GM18861 (cell line): Measurements from ENCODE around the gene CYP4V2.
"Not testable (repeated sequence)": the region's sequence is repeated elsewhere in the genome, so short reads cannot be mapped to it uniquely, and the experiment has no call there.

Experiments used
- ATAC-seq: cut with Tn5 transposase; IDR thresholded peaks from one replicate; pipeline ENCODE4 v1.9.1; 2021; ENCODE audit not compliant: unreplicated experiment

The CYP4V2 gene

DNA sequence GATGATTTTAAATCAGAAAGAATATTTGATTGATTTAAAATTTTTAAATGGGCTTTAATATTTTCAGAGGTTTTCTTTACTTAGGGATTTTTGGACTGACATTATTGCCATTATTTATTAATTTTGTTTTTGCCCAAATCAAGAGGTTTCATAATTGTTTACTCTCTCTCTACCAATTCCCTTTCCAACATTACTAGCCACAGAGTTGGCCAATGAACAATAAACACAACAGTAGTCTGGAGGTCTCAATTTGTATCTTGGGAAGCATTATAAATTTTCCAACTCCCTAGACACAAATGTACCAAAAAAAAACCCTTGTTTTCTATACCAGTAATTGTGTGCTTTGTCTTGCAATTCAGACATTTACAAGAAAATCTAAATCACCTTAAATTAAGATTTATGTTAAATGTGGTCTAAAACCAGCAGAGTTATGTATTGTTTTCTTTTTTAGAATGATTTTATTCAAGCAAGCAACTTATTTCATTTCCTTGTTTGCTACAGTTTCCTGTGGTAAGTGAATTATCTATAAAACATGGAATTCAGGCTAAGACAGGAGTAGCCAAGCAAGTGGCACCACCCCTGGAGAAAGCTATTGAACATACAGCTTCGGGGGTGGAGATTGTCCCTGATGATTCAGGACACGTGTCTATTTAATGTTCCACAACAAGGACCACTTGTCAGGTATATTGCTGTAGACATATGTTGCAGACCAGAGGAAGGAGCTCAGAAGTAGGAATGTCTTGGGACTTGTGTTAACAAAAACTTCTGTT lies 36.6 kb downstream of the CYP4V2 start:
- no peak for ATAC-seq

- no peak for ATAC-seq
Measured at GRCh38 chr4:186228514-186228894, 37.1 kb downstream of the CYP4V2 start.

GRCh38 chr4:186234367-186234766 lies 43.0 kb downstream of the CYP4V2 start:
- ATAC-seq: no peak

GRCh38 chr4:186236126-186236525 lies 44.8 kb downstream of the CYP4V2 start:
- no peak for ATAC-seq

- ATAC-seq: no peak
Measured at GRCh38 chr4:186240452-186240847, 49.1 kb downstream of the CYP4V2 start.

DNA sequence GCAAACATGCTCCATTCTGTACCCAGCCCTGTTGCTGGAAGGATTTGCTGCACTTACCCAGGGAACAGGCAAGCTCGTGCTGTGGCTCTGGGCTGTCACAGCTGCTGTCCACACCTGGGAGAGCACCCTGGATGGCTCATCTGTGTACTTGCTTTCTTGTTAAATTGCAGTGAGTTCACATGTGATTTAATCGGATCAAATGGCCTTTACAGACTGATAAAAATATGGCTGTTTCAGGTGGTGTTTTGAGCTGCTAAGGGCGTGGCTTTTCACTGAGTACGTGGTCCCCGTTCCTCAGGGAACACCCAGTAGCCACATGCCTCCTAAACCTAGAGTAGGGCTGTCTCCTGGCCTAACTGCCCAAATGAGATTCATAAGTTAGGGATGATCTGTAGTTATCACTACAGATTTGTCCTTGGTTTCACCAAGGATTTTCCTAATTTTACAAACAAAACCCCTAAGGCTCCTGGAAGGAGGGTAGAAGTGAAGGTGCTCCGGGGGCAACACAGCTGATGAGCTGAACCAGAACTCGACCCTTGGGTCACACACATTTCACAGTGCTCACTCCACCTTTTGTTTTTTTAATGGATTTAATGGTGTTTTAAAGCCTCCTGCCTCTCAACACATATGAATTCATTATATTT lies 49.6 kb downstream of the CYP4V2 start:
- ATAC-seq: no peak

- no peak for ATAC-seq
Measured at GRCh38 chr4:186241616-186242015, 50.2 kb downstream of the CYP4V2 start.

GRCh38 chr4:186242031-186242430 lies 50.7 kb downstream of the CYP4V2 start:
- ATAC-seq: not testable (repeated sequence)

GRCh38 chr4:186243331-186243730 lies 52.0 kb downstream of the CYP4V2 start:
- ATAC-seq: no peak

GRCh38 chr4:186244835-186245234 lies 53.5 kb downstream of the CYP4V2 start:
- no peak for ATAC-seq

- not testable (repeated sequence) for ATAC-seq
Measured at GRCh38 chr4:186247062-186247752, 55.8 kb downstream of the CYP4V2 start.

DNA sequence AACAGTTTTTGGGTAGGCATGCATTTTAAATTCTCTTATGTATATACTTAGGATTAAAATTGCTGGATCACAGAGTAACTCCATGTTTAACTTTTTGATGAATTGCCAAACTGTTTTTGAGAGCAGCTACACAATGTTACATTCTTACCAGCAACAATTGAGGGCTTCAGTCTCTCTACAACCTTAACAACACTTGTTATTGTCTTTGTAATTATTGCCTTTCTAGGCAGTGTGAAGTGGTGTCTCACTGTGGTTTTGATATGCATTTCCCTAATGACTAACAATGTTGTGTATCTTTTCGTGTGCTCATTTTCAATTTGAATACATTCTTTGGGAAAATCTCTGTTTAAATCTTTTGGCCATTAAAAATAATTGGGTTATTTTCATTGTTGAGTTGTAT lies 57.3 kb downstream of the CYP4V2 start:
- ATAC-seq: no peak

DNA sequence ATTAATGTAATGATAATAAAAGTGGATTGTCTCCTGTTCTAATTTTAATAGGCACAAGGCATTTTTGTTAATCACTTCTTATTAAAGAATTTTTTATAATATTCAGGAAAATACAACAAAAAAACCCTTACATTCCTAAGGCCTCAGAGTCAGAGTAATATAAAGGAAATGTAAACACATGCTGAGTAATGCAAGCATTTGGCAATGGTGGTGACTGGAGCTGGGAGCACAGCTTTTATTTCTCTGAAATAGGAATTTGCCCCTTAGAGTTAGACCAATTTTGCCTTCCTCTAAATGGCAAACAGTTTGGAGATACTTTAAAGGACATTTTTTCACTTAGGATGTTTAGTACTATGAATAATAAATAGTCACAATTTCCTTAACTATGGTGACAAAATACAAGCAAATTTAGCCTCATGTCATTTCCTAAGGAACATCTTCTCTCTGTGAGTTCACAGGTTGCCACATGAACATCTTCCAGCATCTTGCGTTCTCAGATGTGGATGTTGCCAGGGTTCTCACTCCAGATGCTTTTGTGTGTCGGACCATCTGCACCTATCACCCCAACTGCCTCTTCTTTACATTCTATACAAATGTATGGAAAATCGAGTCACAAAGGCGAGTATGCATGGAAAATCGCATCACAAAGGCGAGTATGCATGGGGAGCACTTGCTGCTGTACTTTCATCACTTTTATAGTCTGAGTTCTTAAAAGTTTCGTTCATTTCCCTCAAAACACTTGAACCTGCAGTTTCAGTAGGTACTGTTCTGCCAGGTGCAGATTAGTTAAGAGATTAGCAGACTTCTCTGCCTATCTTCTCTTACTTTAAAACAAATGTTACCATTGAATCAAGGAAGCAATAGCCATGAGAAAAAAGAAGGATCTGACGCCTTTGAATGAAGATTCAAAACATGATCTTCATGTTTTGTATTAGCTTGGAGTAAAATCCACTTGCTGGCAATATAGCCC lies 58.7 kb downstream of the CYP4V2 start:
- no peak for ATAC-seq

DNA sequence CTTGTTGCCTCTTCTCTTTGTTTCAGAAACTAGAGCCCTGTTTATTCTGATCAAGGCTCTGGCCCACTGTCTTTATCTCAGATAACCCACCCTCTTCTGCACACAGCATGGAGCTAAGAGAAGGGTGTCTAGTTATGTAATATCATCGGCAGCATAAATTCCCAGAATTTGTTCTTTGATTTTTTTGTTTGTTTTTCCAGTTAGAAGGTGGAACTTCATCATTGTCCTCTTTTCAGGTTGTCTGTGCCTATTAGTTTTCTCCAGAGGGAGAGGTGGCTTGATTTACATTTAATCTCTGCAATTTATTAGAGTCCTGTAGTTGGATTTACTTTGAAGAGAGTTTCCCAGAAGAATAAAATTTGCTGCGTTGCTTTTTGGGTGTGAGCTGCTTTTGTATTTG lies 59.4 kb downstream of the CYP4V2 start:
- no peak for ATAC-seq

- no peak for ATAC-seq
Measured at GRCh38 chr4:186255122-186255521, 63.8 kb downstream of the CYP4V2 start.

- ATAC-seq: no peak
Measured at GRCh38 chr4:186258216-186258811, 66.9 kb downstream of the CYP4V2 start.

- ATAC-seq: no peak
Measured at GRCh38 chr4:186260117-186260503, 68.7 kb downstream of the CYP4V2 start.
